DOHH2 (cell line): ENCODE results near the gene IGSF9B.

Source experiments
- CTCF ChIP-seq: fragments of 200-600 bp; sonication (generic); IDR thresholded peaks from one replicate; pipeline ENCODE4 v1.5.1; 2014; ENCODE audit warnings: antibody characterized with exemption, mild to moderate bottlenecking, low read depth, low read length; ENCODE audit not compliant: poor library complexity, severe bottlenecking
- EZH2phosphoT487 ChIP-seq: fragments of 200-600 bp; sonication (generic); IDR thresholded peaks from 2 replicates; pipeline ENCODE4 v1.6.1; 2017; ENCODE audit warnings: borderline replicate concordance, mild to moderate bottlenecking, antibody characterized with exemption, low read length, moderate library complexity, mixed read lengths

- TF ChIP-seq CTCF, result no peak
- no peak for TF ChIP-seq EZH2phosphoT487
These were observed 51.8 kb downstream of the IGSF9B start for GRCh38 chr11:133904818-133905515.
